ENCODE results near the gene BMERB1.
"Not testable (repeated sequence)": the region's sequence is repeated elsewhere in the genome, so short reads cannot be mapped to it uniquely, and the experiment has no call there.

BMERB1 gene

GRCh38 chr16:15599303-15600070 lies 165.1 kb downstream of the BMERB1 start:
- no peak for DNase-seq

- DNase-seq, result no peak
These were observed 167.0 kb downstream of the BMERB1 start for GRCh38 chr16:15601212-15601879.

DNA sequence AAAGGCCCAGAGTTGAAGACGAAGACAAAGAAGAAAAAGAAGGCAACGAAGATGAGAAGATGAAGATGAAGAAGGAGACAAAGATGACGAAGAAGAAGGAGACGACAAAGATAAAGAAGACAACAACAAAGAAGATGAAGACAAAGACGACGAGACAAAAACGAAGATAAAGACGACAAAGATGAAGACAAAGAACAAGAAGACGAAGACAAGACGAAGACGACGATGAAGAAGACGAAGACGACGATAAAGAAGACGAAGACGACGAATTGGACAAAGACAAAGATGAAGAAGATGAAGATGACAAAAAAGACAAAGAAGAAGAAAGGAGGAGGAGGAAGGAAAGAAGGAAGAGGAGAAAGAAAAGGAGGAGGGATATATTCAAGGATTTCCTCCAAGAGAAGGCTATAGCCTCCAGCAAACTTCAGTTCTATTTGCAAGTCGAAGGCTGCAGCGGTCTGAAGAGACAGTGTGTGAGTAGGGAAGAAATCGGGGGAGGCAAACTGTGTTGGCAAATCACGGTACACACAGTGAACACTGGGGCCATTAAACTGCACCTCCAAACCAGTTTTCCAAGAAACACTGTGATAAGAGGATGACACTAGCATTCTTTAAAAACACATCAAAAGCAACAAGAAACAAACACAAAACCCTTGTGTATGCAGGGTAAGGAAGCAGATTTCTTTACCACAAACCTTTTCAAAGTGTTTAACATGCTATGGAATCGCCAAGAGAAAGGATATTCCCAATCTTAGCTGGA lies 168.1 kb downstream of the BMERB1 start:
- no peak for DNase-seq

DNA sequence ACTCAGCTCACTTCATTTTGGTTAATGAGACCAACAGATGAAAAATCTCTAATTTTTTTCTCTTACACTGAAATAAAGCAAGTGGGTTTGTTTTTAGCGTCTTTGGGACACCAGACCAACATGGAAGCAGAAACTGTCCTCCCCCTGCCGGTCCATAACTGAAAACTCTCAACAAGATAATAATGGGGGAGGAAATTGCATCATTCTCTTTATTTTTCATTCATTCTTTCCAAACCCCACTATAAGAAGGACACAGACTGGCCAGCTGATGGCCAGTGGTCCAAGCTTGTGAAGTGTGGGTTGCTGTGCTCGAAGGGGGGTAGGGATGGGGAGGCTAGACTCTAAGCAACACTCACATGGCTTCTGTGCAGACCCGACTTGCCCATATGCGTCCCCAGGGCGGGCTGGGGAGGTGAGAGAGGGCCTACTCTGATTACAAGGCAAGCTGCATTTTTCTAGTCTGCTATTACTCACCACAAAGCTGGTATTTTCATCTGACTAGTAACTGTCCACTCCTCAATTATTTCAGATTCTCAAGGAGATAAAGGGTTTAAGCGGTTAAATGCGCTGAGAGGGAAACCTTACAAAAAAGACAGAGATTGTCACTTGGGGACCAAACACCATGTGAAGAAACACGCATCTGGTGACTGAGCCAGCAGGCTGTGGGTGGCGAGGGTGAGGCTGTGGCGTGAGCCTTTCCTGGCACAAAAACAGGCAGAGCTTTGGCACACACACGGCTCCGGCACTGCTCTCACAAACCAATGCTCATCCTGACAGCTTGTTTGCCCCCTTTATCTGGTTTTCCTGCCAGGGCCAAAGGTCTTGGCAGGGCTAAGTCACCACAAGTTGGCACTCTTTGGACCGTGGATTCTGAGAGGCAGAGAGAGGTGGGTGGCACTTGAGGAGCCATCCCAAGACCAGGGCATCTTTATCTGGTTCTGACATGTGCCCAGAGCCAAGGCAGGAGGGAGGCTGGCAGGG lies 170.4 kb downstream of the BMERB1 start:
- DNase-seq, result no peak

- no peak for DNase-seq
These were observed 171.6 kb downstream of the BMERB1 start for GRCh38 chr16:15605839-15606517.

DNA sequence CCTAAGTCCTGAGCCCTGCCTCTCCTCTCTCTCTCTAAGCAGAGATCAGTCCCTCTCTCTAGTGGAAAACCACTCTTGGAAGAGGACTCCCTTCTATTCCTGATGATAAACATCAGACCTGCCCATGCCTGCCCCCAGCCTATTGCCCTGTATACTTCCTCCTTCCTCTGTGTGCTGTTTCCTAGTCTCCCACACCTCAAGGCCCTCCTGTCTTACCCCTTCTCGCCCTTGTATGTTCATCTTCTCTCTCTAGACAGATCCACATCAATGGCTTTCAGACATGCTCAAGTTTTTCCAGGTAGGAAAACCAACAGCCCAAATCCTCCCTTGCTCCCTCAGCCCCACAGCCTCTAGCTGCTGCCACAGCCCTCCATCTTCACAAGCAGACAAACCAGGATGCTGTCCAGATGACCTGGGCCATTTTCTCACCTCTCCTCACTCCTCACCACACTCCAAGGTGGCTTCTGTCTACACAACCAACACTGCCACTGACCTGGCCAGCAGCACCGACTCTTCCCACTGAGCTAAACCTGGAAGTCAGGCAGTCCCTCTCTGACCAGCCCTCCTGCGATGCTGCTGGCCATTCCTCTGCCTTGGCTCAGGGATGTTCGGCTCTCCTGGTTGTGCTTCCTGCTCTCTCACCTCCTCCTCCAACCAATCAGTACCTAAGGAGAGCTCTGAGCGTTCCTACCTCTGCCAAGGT lies 172.3 kb downstream of the BMERB1 start:
- no peak for DNase-seq

DNA sequence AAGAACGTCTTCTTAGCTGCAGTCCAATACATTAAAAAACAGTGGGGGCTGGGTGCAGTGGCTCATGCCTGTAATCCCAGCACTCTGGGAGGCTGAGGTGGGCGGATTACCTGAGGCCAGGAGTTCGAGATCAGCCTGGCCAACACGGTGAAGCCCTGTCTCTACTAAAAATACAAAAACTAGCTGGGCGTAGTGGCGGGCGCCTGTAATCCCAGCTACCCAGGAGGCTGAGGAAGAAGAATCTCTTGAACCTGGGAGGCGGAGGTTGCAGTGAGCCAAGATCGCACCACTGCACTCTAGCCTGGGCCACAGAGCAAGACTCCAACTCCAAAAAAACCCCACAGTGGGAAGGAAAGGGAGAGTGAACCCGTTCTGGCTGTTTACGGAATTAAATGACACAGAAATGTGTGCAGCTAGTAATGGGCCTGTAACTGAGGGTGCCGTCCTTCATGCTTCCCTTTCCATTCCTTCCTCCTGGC lies 172.9 kb downstream of the BMERB1 start:
- not testable (repeated sequence) for DNase-seq

DNA sequence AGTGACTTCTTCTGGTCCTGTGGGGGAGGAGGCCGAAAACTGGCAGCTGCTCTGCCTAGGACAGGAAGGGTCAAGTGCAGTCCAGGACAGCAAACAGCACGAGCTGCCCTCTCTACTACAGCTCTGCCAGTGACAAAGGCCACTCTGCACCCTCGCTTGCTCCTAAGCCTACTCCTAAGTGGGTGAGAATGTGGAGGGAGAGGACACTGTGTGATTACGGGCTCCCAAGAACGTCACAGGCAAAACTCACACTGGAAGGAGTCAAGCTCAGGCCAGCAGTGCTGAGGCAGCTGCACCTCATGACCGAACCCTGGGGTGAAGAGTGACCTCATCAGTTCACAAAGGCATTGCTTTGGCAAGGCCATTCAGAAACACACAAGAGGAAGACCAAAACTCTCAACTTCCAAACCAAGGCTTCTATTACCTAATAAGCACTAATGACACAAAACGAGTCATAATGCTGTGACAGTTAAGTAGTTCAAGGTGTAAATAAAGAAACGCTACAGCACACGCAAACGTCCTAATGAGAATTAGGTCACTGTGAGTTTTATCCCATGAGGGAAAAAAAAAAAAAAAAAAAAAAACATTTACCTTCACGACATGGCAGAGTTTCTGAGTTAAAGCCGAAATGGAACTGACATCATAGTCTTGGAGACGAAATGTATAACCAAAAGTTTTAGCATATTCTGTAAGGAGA lies 173.5 kb downstream of the BMERB1 start:
- DNase-seq, result no peak

DNA sequence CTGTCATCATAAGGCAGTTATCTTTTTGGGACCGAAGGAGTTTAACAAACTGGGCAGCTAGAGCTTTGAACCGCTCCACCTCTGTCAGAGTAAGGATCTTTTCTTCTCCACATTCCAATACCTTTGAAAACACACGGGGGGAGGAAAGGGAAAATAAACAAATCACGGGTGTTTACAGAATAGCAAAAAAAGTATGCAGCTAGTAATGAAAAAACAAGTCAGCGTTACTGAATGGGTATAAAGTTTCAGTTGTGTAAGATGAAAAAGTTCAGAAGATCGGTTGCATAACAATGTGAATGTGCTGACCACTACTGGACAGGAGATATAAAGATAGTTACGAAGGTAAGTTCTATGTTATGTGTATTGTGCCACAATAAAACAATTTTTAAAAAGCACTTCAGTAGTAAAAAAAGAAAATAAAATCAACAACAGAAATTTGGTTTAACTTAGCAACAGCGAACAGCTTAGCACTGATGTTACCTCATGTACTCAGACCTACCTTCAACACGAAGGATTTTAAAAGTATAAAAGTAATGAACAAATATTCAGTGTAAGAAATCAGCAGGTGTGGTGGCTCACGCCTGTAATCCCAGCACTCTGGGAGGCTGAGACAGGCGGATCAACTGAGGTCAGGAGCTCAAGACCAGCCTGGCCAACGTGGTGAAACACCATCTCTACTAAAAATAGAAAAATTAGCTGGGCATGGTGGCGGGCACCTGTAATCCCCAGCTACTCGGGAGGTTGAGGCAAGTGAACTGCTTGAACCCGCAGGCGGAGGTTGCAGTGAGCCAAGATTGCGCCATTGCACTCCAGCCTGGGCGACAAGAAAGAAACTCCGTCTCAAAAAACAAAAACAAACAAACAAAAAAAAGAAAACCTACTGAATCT lies 174.3 kb downstream of the BMERB1 start:
- no peak for DNase-seq

- no peak for DNase-seq
These were observed 174.9 kb downstream of the BMERB1 start for GRCh38 chr16:15609286-15609649.

GRCh38 chr16:15610369-15610871 lies 176.0 kb downstream of the BMERB1 start:
- DNase-seq, result no peak

GRCh38 chr16:15611610-15612009 lies 177.2 kb downstream of the BMERB1 start:
- no peak for DNase-seq

DNA sequence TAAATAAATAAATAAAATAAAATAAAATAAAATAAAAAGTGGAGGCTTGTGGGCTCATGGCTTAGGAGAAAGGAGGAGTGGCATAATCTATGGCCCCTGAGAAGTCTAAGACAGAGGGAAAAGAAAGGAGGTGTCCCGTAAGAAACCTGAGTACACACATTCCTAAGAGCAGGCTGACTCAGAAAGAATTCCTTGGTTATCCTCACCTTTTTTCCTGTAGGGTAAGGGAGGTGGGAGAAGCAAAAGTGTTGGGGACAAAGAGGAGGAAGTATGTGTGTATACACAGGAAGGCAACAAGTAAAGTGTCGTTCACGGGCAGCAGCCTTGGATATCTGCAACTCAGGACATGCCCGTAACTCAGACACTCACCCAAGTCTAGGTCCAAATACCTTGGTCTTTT lies 179.3 kb downstream of the BMERB1 start:
- no peak for DNase-seq

DNA sequence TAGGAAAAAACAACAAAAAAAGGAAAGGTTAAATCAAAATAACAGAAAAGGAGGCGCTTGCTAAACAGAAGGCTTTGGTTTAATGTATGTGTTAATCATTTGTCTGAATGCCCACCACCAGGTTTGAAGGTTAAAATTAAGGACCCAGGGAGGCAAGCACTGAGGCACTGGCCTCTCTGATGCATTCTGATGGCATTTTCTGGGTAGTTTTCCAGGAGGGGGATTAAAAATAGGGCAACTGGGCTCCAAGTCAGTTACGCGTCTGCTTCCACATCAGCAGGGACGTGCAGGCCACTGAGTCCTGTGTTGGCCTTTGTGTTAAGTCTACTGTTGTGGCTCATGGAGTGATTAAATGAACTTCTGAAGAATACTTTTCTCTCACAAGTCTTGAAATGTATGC lies 181.6 kb downstream of the BMERB1 start:
- no peak for DNase-seq

GRCh38 chr16:15616475-15617165 lies 182.2 kb downstream of the BMERB1 start:
- no peak for DNase-seq

DNA sequence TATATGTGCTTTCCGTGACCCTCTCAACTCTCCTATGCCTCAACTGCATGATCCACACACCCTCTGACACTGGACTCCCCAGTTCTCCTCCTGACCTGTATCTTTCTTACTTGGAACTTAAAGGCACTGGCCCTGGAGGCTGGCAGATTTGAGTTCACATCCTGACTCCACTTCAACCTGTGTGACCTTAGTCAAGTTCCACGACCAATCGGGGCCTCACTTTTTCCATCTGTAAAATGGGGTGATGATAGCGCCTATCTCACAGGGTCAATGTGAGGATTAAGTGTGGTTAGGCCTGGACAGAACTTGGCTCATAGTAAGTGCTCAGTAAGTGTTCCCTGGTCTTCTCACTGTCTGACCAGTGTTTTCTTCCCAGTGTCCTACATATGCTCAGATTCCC lies 183.5 kb downstream of the BMERB1 start:
- no peak for DNase-seq

GRCh38 chr16:15618392-15618791 lies 184.0 kb downstream of the BMERB1 start:
- DNase-seq, result no peak

GRCh38 chr16:15620611-15621195 lies 186.3 kb downstream of the BMERB1 start:
- no peak for DNase-seq
